ENCODE results near the gene SLC35D1. TPM values are rescaled to one million over a fixed set of nuclear protein-coding genes. Genes with fewer than 3 reads are reported as not detected.
"Not testable (repeated sequence)": the region's sequence is repeated elsewhere in the genome, so short reads cannot be mapped to it uniquely, and the experiment has no call there.

SLC35D1 gene
- total RNA-seq, 1 donor: 25.0 TPM

DNA sequence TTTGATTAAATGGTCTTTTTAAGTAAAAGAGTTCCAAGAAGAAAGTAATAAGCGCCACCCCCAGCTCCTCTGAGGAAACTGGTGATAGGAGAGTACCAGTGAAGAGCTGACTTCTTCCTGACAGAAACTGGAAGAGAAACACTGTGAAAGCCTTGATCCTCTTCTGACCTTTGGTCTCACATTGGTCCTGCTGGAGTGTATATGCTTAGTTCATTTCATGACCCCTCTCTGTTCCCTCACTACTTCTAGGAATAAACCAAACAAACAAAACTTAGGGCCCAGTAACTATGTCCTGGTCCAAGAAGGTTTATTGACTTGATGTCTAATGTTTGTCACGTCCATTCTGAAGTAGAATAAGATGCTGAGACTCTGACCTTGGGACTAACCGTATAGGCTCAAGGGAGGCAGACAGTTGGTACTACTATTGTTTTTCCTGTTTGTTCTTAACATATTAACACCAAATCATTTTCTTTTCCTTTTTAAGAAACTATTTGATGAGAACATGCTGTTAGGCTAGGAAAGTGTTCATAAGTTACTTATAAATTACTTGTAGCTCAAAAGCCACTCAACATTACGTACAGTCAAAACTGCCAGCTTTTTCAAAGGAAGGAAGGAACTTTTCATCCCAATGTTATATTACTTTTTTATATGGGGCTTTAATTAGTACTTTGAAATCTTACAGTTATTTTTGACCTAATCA, 71.2 kb downstream of the SLC35D1 start:
- no peak for DNase-seq (ENCODE audit: low read depth)
- TF ChIP-seq, protein P1, sequence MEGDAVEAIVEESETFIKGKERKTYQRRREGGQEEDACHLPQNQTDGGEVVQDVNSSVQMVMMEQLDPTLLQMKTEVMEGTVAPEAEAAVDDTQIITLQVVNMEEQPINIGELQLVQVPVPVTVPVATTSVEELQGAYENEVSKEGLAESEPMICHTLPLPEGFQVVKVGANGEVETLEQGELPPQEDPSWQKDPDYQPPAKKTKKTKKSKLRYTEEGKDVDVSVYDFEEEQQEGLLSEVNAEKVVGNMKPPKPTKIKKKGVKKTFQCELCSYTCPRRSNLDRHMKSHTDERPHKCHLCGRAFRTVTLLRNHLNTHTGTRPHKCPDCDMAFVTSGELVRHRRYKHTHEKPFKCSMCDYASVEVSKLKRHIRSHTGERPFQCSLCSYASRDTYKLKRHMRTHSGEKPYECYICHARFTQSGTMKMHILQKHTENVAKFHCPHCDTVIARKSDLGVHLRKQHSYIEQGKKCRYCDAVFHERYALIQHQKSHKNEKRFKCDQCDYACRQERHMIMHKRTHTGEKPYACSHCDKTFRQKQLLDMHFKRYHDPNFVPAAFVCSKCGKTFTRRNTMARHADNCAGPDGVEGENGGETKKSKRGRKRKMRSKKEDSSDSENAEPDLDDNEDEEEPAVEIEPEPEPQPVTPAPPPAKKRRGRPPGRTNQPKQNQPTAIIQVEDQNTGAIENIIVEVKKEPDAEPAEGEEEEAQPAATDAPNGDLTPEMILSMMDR (IDR thresholded peaks at IDR 0.05; ENCODE audit: insufficient read depth, low read depth, low read length): no peak
- H3K4me3 ChIP-seq (ENCODE audit: low read depth, low read length): no peak overlapping the region

DNA sequence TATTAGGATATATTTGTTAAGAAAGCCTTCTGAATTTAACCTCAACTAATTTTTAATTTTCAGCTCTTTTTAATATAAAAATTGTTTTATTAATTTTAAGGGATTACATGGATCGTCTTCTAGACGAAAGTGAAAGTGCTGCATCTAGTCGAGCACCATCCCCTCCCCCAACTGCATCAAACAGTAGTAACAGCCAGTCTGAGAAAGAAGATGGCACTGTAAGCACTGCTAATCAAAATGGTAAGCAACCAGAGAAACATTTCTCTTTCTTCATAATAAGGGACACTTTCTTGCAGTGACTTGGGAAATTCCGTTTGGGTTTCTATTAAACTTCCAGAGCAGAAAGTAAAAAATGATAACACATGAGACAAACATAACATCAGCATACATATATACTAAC, 72.3 kb downstream of the SLC35D1 start:
- TF ChIP-seq, protein P1 (IDR thresholded peaks at IDR 0.05; ENCODE audit: insufficient read depth, low read depth, low read length): no peak
- DNase-seq (ENCODE audit: low read depth): peak; percentile 68
- peak overlapping the region; percentile 56 for H3K4me3 ChIP-seq (ENCODE audit: low read depth, low read length)

DNA sequence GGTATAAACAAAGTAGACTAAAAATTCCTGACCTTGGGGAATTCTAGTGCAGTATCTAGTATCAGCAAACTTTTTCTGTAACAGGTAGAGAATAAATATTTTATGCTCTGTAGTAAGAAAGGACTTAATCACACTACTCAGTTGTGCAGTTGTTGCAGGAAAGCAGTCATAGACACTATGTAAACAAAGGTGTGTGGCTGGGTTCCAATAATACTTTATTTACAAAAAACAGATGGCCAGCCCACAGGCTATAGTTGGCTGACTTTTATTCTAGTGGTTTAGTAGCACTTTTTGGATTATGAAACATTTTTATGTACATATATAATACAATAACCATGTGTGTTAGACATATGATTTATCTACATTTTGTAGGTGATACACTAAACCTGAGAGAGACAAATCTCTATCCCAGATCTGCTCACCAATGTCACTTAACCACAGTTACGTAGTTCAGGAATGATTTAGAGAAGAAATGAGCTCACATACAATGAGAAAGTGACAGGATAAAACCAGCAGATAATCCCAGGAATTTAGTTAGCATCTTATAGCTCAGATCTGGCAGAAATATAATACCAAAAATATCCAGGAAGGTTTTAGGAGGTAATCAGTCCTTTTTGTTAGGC, 73.1 kb downstream of the SLC35D1 start:
- H3K4me3 ChIP-seq (ENCODE audit: low read depth, low read length): peak overlapping the region; percentile 56
- TF ChIP-seq, protein P1 (IDR thresholded peaks at IDR 0.05; ENCODE audit: insufficient read depth, low read depth, low read length): no peak
- DNase-seq (ENCODE audit: low read depth): peak; percentile 69

DNA sequence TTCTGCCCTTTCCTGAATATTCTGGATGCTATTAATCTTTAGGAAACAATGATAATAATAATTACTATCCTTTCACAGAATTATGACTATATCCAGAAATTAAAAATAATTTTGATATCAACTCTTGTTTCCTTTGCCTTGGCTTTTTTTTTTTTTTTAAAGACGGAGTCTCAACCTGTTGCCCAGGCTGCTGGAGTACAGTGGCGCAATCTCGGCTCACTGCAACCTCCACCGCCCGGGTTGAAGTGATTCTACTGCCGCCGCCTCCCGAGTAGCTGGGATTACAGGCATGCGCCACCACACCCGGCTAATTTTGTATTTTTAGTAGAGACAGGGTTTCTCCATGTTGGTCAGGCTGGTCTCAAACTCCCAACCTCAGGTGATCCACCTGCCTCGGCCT, 74.3 kb downstream of the SLC35D1 start:
- H3K4me3 ChIP-seq (ENCODE audit: low read depth, low read length); DNase-seq (ENCODE audit: low read depth): not testable (repeated sequence)

DNA sequence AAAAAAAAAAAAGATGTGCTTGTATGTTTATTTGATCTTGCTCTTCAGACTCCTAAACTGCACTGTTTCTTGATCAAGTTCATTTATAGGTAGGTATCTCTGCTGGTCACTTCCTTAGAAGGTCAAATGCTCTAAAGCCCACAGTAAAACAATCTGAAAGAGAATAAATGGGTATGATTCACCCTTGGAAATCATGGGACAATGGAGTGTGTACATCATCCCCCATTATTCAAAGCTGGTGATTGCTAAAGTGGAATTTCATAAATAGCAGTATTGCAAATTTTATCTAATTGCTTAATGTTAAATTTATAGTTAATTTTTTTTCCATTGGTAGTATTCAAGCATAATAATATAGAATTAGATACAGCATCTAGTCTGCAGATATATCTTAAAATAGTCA, 75.7 kb downstream of the SLC35D1 start:
- DNase-seq (ENCODE audit: low read depth): no peak
- TF ChIP-seq, protein P1 (IDR thresholded peaks at IDR 0.05; ENCODE audit: insufficient read depth, low read depth, low read length): no peak
- no peak overlapping the region for H3K4me3 ChIP-seq (ENCODE audit: low read depth, low read length)

DNA sequence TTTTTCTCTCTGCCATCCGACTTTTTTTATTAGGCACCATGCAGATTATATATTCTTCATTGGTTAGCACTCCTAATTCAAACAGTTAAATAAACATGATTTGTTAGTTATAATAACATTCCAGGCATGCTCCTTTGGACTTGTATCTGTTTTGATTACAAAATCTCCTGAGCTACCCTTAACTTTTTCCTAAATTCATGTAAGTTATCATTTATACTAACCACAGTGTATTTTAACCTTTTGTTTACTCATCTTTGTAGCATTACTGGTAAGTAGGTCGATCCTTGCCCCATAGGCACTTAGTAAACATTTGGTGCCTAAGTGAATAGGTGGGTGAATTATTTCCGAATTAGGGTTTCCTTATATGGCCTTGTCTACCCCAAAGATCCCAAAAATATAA, 85.4 kb downstream of the SLC35D1 start:
- H3K4me3 ChIP-seq (ENCODE audit: low read depth, low read length): no peak overlapping the region
- DNase-seq (ENCODE audit: low read depth): peak; percentile 16
- TF ChIP-seq, protein P1 (IDR thresholded peaks at IDR 0.05; ENCODE audit: insufficient read depth, low read depth, low read length): no peak

DNA sequence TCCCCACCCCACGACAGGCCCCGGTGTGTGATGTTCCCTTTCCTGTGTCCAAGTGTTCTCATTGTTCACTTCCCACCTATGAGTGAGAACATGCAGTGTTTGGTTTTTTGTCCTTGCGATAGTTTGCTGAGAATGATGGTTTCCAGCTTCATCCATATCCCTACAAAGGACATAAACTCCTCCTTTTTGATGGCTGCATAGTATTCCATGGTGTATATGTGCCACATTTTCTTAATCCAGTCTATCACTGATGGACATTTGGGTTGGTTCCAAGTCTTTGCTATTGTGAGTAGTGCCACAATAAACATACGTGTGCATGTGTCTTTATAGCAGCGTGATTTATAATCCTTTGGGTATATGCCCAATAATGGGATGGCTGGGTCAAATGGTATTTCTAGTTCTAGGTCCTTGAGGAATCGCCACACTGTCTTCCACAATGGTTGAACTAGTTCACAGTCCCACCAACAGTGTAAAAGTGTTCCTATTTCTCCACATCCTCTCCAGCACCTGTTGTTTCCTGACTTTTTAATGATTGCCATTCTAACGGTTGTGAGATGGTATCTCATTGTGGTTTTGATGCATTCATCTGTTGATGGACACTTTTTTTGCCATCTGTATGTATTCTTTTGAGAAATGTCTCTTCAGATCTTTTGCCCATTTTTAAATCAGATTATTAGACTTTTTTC, 87.6 kb downstream of the SLC35D1 start:
- not testable (repeated sequence) for DNase-seq (ENCODE audit: low read depth); H3K4me3 ChIP-seq (ENCODE audit: low read depth, low read length)
